TTC549 (cell line): ENCODE data around the gene SECTM1.

Experiments
- FAIRE-seq: peaks from 2 replicates; lab custom pipeline; 2012; peaks lifted over from hg19 to GRCh38; lab: Jason Lieb, UNC

Gene SECTM1

DNA sequence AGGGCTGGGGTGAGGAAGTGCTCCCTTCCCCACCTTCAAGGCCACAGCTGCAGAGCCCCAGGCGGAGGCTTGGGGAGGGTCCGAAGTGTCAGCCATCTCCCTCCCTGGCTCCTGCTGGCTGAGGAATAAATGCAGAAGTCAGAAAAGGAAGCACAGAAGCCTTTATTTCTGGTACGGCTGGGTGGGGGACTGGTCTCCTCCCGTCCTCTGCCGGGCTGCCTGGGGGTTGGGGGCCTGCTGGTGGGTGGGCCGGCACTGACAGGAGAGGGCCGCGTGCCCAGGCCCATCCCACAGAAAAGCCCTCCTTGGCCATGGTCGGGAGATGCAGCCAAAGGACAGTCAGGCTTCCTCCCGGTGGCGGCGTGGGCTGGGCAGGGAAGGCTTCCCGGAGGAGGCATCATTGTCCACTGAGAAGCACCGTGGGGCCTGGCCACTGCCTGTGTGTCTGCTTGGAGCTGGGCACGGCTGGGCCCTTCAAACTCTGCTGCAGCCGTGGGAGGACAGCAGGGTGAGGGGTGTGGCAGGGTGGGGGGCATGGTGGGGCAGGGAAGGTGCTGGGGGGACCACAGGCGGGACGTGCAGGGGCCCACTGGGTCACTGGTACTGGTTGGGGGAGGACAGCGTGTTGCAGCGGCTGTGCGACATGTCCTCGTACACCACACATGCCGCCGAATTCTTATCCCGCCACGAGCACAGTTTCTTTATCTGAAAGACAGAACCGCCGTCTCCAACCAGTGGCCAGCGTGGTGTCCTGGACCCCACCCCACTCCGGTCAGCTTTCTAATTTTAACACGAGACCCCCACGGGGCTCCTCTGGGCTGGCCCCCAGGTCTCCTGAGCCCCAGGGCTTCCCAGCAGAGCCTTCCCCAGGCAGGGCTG is 18.6 kb downstream of the SECTM1 start:
- FAIRE-seq: no peak

DNA sequence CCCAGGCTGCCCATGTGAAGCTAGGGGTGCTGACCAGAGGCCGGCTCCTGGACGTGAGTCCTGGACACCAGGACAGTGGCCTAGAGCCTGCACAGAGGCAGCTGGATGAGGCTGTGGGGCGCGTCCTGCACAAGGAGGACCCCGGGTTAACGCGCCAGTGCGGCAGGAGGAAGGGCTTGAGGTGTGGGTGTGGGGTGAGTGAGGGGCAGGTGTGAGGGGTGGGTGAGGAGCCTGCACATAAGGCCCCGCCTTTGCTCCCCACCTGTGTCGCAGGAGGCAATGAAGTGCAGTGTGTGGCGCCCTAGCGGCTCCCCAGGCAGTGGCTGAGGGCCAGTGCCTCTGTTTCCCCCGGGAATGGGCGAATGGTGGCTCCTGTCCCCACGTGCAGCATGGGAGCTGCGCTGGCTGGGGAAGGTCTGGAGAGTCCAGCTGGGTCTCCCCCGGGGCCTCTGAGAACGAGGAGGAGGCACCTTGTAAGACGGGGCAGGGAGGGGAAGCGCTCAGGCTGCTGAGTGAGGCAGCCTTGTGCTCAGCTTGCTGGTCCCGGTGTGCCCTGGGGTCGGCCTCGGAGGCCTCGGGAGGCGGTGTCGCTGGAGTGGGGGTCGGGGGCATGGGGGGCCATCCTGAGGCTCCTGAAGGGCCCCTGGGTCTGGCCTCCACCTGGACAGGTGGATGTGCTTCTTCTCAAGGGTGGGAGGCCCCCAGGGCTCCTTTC is 19.4 kb downstream of the SECTM1 start:
- FAIRE-seq: no peak

DNA sequence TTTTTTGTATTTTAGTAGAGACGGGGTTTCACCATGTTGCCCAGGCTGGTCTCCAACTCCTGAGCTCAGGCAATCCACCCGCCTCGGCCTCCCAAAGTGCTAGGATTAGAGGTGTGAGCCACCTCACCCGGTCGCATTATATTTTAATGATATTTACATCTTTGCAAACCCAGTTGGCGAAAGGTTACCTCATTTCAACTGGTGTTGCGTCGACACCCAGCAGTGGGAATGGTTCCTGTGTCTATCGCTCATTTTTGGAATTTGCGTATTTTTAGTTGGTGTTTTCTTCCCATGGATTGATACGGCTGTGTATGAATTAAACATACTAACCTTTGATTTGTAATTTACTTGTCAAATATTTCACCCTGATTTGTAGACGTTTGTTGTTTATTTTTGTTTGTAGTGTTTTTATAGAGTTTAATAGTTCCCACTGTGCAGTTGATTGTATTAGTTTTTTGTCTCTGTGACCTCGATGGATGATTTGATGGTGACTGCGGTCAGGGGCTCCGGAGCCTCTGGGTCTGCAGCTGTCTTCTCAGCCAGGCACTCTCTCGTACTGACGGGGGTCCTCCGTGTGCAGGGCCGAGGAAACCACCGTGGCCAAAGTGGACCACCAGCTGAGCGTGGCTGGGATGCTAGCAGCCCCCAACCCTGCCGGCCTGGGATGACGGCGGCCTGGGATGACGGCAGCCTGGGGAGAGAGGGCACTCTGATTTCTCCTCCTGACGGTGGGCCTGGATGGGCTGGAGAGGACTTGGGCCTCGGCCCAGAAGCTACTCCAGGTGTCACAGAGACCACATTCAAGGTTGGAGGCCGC is 20.2 kb downstream of the SECTM1 start:
- FAIRE-seq: no peak

DNA sequence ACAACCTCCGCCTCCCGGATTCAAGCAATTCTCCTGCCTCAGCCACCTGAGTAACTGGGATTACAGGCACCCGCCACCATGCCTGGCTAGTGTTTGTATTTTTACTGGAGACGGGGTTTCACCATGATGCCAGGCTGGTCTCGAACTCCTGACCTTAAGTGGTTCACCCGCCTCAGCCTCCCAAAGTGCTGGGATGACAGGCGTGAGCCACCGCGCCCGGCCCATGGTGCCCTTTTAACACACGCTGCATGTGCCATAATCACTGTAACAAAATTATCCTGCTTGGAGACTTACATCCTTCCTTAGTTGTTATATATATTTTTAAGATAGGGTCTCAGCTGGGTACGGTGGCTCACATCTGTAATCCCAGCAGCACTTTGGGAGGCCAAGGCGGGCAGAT is 21.6 kb downstream of the SECTM1 start:
- no peak for FAIRE-seq

DNA sequence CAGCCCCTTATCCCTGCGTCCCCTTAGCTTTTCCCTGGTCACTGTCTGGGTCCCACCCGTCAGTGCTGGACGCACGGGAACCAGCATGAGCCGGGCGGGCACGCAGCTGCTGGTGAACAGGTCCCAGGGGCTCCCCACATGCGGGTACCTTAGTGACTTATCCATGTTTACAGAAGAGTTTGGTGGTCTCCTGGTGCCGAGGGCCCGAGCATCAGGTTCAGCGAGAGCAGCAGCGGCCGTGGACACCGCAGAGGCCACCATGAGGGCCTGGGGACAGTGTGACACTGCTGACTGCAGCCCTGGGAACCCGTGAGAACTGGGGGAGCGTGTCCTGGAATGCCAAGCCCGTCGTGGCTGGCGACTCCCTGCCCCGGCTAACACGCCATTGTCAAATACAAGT is 22.7 kb downstream of the SECTM1 start:
- FAIRE-seq: no peak

DNA sequence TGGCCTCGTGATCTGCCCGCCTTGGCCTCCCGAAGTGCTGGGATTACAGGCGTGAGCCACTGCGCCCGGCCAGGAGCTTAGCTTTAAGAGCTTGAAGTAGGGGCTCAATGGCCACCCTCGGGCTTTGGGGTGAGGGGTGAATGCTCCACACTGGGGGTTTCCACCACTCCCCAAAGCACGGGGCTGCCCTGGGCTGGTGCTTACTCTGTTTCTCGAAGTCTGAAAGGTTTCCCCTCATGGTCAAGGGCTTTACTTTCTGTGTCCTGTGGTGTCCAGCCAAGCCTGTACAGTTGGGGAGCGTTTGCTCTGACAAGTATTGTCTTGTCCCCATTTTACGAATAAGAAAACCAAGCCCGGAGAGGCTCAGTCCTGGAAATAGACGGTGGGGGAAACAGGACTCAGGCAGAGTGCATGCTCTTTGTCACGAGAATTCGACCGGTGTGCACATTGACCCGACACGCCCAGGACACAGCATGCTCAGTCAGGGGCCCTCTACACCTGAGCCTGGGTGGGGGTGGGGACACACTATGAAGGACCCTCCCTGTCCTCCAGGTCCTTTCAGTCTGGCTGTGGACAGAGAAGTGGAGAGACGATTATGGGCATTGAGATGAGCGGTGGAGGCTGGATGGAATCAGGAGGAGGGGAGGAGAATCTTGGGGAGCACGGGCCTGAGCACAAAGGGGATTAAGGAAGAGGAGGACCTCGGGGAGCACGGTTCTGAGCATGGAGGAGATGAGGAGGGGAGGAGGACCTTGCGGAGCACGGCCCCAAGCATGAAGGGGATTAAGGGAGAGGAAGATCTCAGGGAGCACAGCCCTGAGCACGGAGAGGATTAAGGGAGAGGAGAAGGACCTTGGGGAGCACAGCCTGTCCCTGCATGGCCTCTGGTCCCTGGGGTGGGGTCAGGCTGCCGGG is 23.7 kb downstream of the SECTM1 start:
- no peak for FAIRE-seq

DNA sequence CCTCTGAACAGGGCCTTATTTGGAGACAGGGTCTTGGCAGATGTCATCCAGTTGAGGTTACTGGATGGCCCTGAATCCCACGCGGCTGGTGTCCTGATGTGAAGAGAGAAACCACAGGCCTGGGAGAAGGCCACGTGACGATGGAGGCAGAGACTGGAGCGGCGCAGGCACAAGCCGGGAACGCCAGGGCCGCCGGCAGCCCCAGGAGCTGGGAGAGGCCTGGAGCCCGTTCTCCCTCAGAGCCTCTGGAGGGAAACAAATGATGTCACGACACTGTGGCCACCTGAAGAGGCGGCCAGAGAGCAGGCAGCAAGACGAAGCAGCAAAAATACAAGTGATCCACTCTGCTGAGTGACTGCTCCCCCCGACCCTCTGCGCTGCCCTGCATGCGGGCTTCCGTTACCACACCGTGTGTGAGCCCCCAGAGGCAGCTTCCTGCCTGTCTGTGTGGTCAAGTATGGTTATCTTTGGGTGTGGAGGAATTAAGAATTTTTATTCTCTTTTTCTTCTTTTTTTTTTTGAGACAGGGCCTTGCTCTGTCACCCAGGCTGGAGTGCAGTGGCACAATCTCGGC is 27.8 kb downstream of the SECTM1 start:
- FAIRE-seq: no peak

DNA sequence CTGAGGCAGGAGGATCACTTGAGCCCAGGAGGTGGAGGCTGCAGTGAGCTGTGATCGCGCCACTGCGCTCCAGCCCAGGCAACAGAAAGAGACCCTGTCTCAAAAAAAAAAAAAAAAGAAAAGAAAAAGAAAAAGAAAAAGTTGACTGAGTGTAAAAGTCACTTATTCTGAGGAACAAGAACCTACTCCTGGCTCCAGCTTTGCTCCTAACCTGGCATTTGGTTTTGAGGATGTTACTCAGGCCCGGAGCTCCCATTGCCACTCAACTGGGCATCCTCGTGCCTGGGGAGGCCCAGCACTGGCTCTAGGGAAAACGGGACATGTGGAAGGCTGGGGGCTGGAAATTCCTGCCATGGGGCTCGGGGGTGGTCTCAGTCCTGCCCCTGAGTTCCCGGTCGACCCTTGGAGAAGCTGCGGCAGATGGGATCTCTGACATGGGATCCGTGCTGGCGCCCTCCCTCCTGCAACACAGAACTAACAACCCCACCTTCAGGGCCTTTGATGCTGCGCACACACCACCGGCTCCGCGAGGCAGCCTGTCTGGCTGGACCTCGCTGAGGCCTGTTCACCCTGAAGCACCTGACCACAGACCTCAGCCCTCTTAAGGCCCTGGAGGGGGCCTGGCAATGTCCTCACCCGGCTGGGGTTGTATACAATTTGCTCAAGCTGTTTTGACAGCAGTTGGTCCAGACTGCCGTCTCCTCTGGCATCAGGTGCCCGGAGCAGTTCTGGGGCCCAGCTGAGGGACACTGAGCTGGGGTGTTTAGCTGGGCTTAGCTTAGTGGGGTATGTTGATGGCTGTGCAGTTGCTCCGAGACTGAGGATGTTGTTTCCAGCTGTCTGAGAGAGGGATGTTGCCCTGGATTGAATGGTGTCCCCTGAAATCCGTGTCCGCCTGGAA is 28.5 kb downstream of the SECTM1 start:
- FAIRE-seq: no peak

DNA sequence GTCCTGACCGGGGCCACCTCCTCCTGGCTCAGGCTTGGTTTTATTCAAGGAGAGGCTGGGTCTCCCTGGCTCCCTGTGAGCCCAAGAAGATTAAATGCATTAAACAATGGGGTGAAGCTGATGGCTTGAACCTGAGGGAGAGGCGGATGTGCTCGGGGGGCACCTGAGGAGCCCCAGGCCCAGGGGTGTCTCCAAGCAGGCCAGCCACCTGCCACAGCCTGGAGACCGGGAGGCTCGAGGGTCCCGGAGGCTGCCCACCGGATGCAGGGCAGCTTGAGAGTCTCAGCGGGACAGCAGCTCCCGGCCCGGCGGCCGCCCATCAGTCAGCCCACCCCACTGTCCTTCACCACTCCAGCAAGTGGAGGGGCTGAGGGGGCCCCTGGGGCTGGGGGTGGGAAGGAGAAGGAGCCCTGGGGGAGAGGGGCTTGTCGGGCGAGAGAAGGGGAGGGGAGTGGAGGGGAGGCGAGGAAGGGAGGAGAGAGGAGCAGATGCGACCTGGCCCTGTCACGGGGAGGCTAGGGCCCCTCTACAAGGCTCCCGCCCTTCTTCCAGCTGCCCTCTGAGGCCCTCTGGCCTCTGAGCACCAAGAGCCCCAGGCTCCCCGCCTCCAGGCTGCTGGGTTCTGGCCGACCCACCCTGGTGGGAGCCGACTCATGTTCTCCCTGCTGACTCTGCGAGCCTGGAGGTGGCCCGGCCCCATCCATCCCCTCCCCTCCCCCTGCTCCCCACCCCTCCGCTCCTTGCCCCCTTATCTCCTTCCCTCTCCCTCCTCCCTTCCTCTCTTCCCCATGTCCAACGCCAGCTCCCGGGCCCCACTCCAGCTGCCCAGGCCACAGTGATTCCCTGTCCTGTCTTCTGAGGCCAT is 29.4 kb downstream of the SECTM1 start:
- FAIRE-seq: no peak

DNA sequence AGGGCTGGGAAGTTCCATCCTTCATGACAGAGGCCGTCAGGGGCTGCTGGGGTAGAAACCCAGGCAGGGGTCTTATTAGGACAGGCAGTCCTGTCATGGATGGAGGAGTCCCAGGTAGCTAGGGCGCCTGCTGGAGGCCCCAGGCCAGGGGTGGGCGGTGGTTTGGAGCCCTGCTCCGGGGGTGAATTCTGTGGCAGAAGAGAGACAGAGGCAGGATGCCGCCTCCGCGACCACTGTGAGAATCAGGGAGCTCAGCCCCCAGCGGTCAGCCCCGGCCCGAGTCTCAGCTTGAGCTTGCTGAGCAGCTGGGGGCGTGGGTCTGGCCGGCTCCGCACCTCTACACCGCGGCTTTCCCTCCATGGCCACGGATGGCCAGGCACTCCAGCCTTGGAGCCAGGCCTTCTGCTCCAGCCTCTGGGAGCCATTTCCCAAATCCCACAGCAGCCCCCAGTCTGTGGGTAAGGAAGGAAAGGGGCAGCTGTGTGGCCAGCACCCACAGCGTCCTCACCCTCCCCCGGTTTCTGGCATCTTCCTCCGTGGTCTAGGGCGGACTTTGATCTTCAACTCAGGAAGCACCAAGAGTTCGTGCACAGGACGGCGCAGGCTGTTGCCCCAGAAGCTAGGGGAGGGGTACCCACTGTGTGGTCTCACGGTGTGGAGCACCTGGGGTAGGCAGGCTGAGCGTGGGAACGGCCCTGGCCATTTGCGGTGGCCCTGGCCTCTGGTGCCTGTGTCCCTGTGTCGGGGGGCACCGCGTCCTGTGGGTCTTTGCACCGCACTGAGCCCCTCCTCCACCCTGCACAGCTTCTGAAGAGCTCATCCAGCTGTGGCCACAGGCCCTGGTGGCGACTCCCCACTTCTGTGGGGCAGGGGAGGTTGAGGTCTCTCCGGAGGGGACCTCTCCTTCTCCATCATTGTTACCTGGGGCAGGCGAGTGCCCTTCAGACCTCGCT is 30.3 kb downstream of the SECTM1 start:
- FAIRE-seq: no peak

DNA sequence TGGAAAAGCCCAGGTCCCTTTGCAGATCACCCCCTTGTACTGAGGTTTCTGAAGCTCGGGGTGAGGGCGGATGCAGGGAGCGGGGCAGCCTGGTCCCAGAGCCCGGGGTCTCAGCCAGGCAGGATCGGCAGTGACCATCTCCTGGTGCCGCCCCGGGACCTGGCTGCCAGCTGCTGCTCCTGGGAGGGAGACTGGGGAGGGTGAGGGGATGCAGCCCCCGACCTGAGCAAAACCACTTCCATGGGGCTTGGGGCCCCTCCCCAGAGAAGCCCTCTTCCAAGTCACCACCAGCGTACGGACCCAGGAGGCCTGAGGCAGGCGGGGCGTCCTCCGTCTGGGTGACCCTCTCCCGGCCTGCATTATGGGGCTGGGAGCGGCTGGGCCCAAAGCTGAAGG is 31.0 kb downstream of the SECTM1 start:
- no peak for FAIRE-seq

DNA sequence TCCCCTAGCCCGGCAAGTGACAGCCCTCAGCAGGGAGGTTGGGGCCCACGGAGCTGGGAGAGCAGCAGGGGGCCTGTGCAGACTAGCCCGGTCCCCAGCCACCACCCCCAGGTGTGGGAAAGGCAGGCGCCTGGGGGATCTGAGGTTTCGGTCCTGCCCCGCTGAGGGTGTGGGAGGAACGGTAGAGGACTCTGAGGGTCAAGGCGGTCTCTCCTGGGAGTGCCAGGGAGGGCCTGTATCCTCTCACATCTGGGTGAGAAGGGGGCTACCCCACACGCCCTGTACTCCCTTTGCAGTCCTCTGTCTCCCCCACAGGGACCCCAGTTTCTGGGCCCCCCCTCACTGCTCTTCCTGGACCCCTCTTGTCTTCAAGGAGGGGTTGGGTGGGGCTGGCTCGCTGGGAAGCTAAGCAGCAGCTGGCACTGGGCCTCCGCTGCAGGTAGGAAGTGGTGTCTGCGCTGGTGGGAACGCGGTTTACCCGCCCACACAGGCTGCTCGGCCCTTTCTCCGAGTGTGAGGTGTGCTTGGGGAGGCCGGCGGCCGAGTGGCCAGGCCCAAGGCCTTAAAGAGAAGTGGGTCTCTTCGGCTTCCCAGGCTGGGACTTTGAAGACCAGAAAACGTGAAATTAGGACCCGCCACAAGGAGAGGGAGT is 31.5 kb downstream of the SECTM1 start:
- FAIRE-seq: no peak

DNA sequence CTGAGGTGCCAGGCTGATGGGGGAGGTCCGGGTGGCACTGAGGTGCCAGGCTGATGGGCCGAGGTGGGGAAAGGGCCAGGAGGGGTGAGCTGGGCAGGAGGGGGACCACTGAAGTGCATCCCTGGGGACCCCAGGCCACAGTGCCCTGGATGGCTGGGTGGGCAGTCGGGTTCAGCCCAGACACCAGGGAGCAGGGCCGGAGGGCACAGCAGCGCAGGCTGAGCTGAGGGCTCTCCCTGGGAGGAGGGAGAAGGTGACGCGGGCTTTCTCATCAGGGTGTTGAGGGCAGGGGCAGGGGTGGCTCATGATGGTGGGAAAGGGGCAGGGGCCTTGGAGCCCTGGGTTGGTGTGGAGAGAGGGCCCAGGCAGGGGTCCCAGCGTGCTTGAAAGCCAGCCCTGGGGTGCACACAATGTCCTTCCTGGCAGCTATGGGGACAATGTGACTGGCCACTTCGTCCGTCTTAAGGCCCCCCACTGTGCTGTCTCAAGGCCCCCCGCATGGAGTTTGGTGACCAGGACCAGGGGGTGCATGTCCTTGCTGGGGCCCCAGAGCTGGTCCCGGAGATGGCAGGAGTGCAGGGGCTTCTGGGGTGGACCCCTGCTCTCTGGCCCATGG is 32.2 kb downstream of the SECTM1 start:
- FAIRE-seq: no peak

DNA sequence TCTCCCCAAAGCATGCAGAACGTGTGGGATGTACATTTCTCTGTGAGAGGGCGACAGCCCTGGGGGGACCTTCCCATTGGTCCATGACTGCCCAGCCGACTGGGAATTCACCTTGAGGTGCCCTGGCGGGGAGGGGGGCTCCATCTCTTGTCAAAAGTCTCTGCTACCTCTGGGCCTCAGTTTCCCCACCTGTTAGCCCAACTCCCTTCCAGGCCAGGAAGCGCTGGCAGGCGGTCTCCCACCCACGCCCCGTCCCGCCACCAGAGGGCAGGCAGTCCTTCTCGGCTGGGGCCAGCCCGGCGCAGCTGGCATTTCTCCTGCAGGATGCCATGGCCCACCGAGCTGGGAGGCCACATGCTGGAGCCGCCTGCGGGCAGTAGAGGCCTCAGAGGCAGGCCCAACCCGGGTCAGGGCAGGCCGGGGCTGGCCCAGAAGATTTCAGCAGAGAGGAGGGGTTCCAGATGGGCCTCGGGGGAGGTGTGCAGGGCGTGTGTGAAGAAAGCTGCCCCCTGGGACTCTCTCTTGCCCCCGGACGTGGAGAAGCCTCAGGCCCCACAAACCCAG is 32.8 kb downstream of the SECTM1 start:
- FAIRE-seq: no peak

DNA sequence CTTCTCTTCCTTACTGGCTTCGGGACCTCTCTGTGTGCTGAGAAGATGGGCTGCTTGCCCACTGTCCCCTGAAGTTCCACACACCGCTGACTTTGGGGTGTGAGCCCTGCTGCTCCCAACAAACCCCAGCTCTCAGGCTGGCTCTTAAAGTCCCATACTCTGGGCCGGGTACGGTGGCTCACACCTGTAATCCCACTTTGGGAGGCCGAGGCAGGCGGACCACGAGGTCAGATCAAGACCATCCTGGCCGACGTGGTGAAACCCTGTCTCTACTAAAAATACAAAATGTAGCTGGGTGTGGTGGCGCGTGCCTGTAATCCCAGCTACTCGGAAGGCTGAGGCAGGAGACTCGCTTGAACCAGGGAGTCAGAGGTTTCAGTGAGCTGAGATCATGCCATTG is 33.3 kb downstream of the SECTM1 start:
- no peak for FAIRE-seq

DNA sequence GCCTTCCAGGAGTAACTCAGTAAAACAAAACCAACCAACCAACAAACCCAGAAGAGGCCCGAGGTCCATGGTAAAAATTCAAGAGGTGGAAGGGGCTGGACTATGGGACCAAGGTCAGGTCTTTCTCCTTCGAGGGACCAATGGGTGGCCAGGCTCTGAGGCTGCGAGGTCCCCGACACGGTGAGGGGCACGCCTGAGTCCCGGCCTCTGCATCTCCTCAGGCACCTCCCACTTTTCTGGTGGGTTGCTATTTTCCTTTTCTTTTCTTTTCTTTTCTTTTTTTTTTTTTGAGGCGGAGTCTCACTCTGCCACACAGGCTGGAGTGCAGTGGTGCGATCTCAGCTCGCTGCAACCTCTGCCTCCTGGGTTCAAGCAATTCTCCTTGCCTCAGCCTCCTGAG is 34.1 kb downstream of the SECTM1 start:
- FAIRE-seq: no peak
